GM12865 (cell line): ENCODE data around the gene LIMCH1.

ENCODE experiments used
- DNase-seq: peaks from one replicate; pipeline ENCODE4 v3.0.0; 2010; ENCODE audit warnings: low read depth
- H3K4me3 ChIP-seq: 2 replicates; pipeline ENCODE4 v1.5.1; 2011; ENCODE audit warnings: mild to moderate bottlenecking, low read depth, low read length, control low read depth
- TF ChIP-seq, protein P1 (sequence below): IDR thresholded peaks from 2 replicates; pipeline ENCODE4 v1.5.1; 2011; ENCODE audit warnings: low read length, control low read depth, low read depth, inconsistent platforms; ENCODE audit not compliant: insufficient read depth; ENCODE audit errors: missing control alignments

Gene LIMCH1

DNA sequence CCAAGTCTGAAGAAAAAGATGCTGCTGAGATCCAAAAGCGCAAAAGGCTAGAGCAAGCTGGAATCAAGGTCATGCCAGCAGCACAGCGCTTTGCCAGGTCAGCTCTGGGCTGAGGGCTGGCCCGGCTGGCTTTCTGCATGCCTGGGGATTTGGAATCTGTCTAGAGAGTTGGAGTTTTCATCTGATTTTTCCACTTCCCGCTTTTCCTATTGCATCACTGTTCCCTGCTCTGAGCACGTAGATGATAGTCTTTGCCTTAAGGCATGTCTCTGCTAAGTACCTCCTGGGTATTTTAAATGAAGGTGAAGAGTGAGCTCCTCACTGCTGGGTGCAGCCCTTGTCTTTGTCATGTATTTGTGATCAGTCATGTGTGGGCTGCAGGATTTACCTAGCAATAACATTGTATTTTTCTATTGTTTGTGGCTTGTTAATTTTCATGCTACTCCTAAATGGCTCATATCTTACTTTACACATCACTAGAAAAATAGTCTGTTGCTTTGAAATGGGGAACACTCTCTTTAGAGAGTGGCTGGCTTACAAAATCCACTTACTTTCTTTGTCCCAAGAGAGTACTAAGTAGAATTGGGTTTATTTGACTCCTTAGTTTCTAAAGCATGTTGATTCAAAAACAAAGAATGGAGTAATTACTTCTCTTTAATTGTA lies 82.8 kb downstream of the LIMCH1 start:
- DNase-seq: no peak
- H3K4me3 ChIP-seq: no peak overlapping the region
- TF ChIP-seq, protein P1, sequence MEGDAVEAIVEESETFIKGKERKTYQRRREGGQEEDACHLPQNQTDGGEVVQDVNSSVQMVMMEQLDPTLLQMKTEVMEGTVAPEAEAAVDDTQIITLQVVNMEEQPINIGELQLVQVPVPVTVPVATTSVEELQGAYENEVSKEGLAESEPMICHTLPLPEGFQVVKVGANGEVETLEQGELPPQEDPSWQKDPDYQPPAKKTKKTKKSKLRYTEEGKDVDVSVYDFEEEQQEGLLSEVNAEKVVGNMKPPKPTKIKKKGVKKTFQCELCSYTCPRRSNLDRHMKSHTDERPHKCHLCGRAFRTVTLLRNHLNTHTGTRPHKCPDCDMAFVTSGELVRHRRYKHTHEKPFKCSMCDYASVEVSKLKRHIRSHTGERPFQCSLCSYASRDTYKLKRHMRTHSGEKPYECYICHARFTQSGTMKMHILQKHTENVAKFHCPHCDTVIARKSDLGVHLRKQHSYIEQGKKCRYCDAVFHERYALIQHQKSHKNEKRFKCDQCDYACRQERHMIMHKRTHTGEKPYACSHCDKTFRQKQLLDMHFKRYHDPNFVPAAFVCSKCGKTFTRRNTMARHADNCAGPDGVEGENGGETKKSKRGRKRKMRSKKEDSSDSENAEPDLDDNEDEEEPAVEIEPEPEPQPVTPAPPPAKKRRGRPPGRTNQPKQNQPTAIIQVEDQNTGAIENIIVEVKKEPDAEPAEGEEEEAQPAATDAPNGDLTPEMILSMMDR: no peak

DNA sequence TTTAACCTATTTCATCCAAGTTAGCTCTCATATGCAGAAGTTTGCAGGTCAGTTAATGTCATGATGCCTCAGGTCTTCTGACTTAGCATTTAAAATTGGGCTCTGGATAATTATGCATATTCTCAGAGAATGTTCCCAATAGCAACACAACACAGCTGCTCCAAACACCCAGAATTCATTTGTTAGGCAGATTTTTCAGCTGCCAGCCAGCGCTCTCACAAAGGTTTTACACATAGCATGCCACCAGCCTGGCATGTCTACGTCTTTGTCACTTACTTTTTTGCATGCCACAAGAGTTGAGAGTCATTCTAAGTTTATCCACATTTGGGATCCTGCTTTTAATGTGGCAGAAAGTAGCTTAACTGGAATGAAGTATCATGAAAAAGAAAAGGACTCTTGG lies 84.8 kb downstream of the LIMCH1 start:
- TF ChIP-seq, protein P1: no peak
- H3K4me3 ChIP-seq: no peak overlapping the region
- DNase-seq: no peak

GRCh38 chr4:41624765-41625164 lies 86.8 kb downstream of the LIMCH1 start:
- TF ChIP-seq, protein P1: no peak
- H3K4me3 ChIP-seq: no peak overlapping the region
- DNase-seq: no peak

DNA sequence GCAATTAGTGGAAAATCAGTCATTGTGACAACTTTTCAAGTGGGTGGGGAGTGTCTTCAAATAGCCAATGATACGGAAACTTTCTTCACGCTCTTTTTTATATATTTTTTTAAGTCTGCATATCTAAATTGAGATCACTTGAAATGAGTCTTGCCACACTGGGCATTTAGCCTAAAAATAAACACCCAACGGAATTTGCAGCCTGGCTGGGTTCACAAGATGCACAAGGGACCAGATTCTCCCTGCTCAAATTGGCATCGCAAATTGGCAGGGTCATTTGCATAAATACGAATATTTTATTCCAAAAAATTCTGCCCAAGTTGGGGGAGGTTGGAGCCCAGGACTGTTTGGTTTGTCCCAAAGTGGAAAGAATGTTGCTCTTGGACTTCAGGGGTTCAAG lies 87.6 kb downstream of the LIMCH1 start:
- no peak for DNase-seq
- TF ChIP-seq, protein P1: no peak

GRCh38 chr4:41628936-41629335 lies 91.0 kb downstream of the LIMCH1 start:
- no peak overlapping the region for H3K4me3 ChIP-seq
- DNase-seq: no peak
- TF ChIP-seq, protein P1: no peak

More for the DNA sequence above, 87.6 kb downstream of the LIMCH1 start:
- H3K4me3 ChIP-seq: no peak overlapping the region

- no peak overlapping the region for H3K4me3 ChIP-seq
- DNase-seq: no peak
- TF ChIP-seq, protein P1: no peak
These were observed 93.6 kb downstream of the LIMCH1 start for GRCh38 chr4:41631523-41631922.

DNA sequence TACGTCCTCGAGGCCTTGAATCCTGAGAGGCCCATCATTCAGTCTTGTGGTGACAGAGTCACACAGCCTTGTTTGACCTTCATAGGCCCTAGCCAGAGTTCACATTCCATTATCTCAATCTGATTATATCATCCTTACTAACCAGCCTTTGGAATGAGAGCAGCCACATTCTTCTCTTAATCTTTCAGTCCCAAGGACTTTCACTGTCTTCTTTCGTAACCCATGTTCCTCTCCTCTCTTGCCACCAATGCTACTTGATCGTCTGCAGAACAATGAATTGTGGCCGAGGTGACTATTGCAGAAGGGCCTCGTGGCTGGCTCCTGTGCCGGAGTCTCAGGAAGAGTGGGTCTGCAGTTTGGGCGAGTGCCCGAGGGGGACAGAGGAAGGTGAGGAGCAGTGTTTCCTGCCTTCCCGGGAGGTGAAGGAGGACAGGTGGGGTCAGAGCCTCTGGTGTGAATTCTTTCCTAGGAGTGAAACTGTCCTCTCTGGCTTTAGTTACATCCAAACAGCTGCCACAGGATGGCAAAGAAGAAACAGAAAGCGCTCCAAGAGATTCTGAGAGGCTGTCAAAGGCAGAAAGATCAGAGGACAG lies 94.6 kb downstream of the LIMCH1 start:
- TF ChIP-seq, protein P1: no peak
- DNase-seq: no peak

More for the DNA sequence above, 94.6 kb downstream of the LIMCH1 start:
- no peak overlapping the region for H3K4me3 ChIP-seq
